K562 (cell line): Measurements from ENCODE around the gene CHRND. TPM values are rescaled to one million over a fixed set of nuclear protein-coding genes. Genes with fewer than 3 reads are reported as not detected.

ENCODE experiments used
- CEBPG ChIP-seq, 3 experiments: fragments of 200-800 bp in 1 of 3; sonication (Bioruptor generic) in 1 of 3; sonication (generic) in 1 of 3; formaldehyde crosslinking in 1 of 3; IDR thresholded peaks in 2 of 3; conservative IDR thresholded peaks in 1 of 3; 2 replicates each; pipeline versions ENCODE4 v1.6.1 to v1.8.0; 2016 to 2022; ENCODE audit warnings: missing compliant biosample characterization in 2 of 3, missing genetic modification characterization in 2 of 3, mild to moderate bottlenecking in 1 of 3, missing genetic modification reagents in 1 of 3
- HDAC2 ChIP-seq: fragments of 450-650 bp; IDR thresholded peaks from 2 replicates; pipeline ENCODE4 v1.6.1; 2016; ENCODE audit warnings: mild to moderate bottlenecking
- MAFK ChIP-seq: IDR thresholded peaks from 2 replicates; pipeline ENCODE4 v1.6.1; 2011; ENCODE audit warnings: low read length, improper control_type of control experiment
- NR2C1 ChIP-seq, 2 experiments: fragments of 450-650 bp; IDR thresholded peaks; 2 replicates each; pipeline ENCODE4 v1.6.1; 2017; ENCODE audit warnings: mild to moderate bottlenecking in 2 of 2, antibody characterized with exemption in 1 of 2, inconsistent platforms in 1 of 2, missing compliant biosample characterization in 1 of 2, missing genetic modification characterization in 1 of 2
- PHB2 ChIP-seq: fragments of 450-650 bp; IDR thresholded peaks from 2 replicates; pipeline ENCODE4 v1.6.1; 2017; ENCODE audit warnings: low read depth
- POLR2AphosphoS5 ChIP-seq: IDR thresholded peaks from 2 replicates; pipeline ENCODE4 v1.6.1; 2011; ENCODE audit warnings: mild to moderate bottlenecking, low read depth, low read length, moderate library complexity; ENCODE audit not compliant: control insufficient read depth, insufficient read depth
- SMARCA5 ChIP-seq: fragments of 450-650 bp; IDR thresholded peaks from 2 replicates; pipeline ENCODE4 v1.6.1; 2016
- SMC3 ChIP-seq: conservative IDR thresholded peaks from 2 replicates; pipeline ENCODE4 v1.6.1; 2011; ENCODE audit warnings: low read depth, low read length, improper control_type of control experiment; ENCODE audit not compliant: insufficient read depth
- TAF7 ChIP-seq: fragments of 450-650 bp; IDR thresholded peaks from 2 replicates; pipeline ENCODE4 v1.6.1; 2016; ENCODE audit warnings: missing genetic modification characterization, missing compliant biosample characterization
- TFAP4 ChIP-seq: sonication (generic); formaldehyde crosslinking; IDR thresholded peaks from 2 replicates; pipeline ENCODE4 v1.8.0; 2022; ENCODE audit warnings: missing genetic modification reagents, mild to moderate bottlenecking, moderate library complexity, borderline replicate concordance
- THAP12 ChIP-seq: fragments of 250-450 bp; sonication (Bioruptor Pico); IDR thresholded peaks from 2 replicates; pipeline ENCODE4 v1.9.0; 2021; ENCODE audit warnings: mild to moderate bottlenecking, inconsistent platforms
- WHSC1 ChIP-seq: IDR thresholded peaks from one replicate; pipeline ENCODE4 v1.6.1; 2012; ENCODE audit warnings: low read length, control low read depth, inconsistent platforms
- ZNF121 ChIP-seq: sonication (generic); formaldehyde crosslinking; conservative IDR thresholded peaks from 2 replicates; pipeline ENCODE4 v1.8.0; 2022; ENCODE audit warnings: missing genetic modification reagents
- ZNF197 ChIP-seq: fragments of 200-800 bp; sonication (Bioruptor generic); IDR thresholded peaks from 2 replicates; pipeline ENCODE4 v1.6.1; 2016; ENCODE audit warnings: low read depth, missing genetic modification characterization, missing compliant biosample characterization
- ZNF277 ChIP-seq: fragments of 250-450 bp; sonication (Bioruptor Pico); IDR thresholded peaks from 2 replicates; pipeline ENCODE4 v1.8.0; 2022; ENCODE audit warnings: inconsistent platforms, mild to moderate bottlenecking, moderate library complexity, borderline replicate concordance
- ZNF354B ChIP-seq: fragments of 250-450 bp; sonication (Bioruptor Pico); IDR thresholded peaks from 2 replicates; pipeline ENCODE4 v1.4.0; 2020
- polyA plus RNA-seq, 8 experiments: library from polyadenylated mRNA; depleted of rRNA in 4 of 8; stranded (reverse) in 5 of 8; unstranded in 3 of 8; fragments of >200 nt; fragmentation: Nextera tagmentation in 2 of 8; fragmentation: Illumina TruSeq in 1 of 8; extraction: Ambion mirVana in 2 of 8; extraction: Trizol in 1 of 8; gene quantifications; 2 replicates each; pipeline versions ENCODE4 v1.2.1 to v1.2.3, GENCODE V29; 2011 to 2014; ENCODE audit warnings: inconsistent platforms in 1 of 8, missing spikeins in 1 of 8
- total RNA-seq, 7 experiments: library from RNA; depleted of rRNA in 6 of 7; stranded (reverse); fragments of >200 nt in 6 of 7; fragmentation: Illumina TruSeq in 2 of 7; extraction: Trizol in 2 of 7; gene quantifications; 2 replicates each; pipeline versions ENCODE4 v1.2.1 to v1.2.3, GENCODE V29; 2011 to 2021; ENCODE audit warnings: low replicate concordance in 1 of 7
- TF ChIP-seq, protein P1 (sequence below), 2 experiments: fragments of 450-650 bp in 1 of 2; sonication (generic) in 1 of 2; formaldehyde crosslinking; conservative IDR thresholded peaks; 2 replicates each; pipeline versions ENCODE4 v1.4.0 to v1.8.1; 2020 to 2022; ENCODE audit warnings: mild to moderate bottlenecking in 1 of 2, missing genetic modification reagents in 1 of 2
- TF ChIP-seq, protein P2 (sequence below): sonication (generic); formaldehyde crosslinking; IDR thresholded peaks from 2 replicates; pipeline ENCODE4 v1.8.1; 2023; ENCODE audit warnings: mild to moderate bottlenecking, missing genetic modification reagents

Gene CHRND
- total and polyA plus RNA-seq, 9 of the 15 experiments (the other 6 are each of a cell fraction or from before 2014, with no cell fraction given): not detected

DNA sequence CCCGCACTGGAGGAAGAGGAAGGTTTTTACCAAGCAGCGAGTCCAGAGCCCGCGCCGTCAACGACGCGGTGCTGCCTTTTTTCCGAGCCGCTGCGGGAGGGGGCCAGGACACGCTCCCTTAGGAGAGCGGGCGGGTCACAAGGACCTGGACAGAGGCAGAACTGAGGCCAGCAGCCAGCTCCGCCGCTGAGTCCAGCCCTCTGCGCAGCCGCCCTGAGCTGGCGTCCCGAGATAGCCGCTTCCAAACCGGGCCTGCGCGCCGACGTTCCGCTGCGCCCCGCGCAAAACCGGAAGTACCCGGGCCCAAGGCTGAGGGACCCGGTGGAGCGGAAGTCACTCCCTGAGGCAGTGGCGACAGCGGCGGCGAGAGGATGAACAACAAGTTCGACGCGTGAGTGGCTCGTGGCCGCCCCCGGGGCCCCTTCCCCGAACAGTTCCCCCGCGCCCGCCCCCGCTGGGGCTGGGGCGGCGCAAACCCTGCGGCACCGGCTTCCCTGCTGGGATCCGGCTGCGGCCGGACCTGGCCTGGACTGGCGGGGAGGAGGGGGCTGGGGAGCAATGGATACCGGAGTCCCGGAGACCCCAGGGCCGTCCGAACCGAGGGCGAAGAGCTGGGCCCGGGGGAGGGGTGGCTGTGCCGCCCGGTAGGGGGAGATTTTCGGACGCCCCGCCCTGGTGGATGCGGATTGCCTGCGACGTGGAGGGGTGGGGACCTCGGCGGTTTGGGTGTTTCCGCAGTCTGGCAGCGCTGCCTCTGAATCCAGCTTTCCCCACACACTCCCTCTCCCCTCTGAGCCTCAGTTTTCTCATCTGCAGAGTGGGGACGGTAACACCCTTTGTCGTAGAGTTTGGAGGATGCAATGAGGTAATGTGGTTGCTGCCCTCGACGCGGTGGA is 24.6 kb downstream of the CHRND start, which contains the start of the genes EIF4E2 and TIGD1 (continued):
- TF ChIP-seq WHSC1: no peak
- 0 out of 2 replicates have a peak, but pooled peaks have one; percentile 35 for TF ChIP-seq NR2C1 (IDR thresholded peaks at IDR 0.05)
- TF ChIP-seq NR2C1 (tag; IDR thresholded peaks at IDR 0.05): peak; percentile 58; the same call in 1 of the 2 replicates
- TF ChIP-seq, protein P1, sequence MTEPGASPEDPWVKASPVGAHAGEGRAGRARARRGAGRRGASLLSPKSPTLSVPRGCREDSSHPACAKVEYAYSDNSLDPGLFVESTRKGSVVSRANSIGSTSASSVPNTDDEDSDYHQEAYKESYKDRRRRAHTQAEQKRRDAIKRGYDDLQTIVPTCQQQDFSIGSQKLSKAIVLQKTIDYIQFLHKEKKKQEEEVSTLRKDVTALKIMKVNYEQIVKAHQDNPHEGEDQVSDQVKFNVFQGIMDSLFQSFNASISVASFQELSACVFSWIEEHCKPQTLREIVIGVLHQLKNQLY (CRISPR knock-in tag; conservative IDR thresholded peaks at IDR 0.05): no peak
- TF ChIP-seq TAF7 (tag): peak; percentile 74; the same call in 1 of the 2 replicates
- peak; percentile 78; the same call in 1 of the 2 replicates for TF ChIP-seq HDAC2
- no peak for TF ChIP-seq CEBPG (CRISPR knock-in tag; IDR thresholded peaks at IDR 0.05)
- TF ChIP-seq CEBPG (tag; conservative IDR thresholded peaks at IDR 0.05 in 1 of 2, IDR thresholded peaks at IDR 0.05 in 1 of 2): no peak
- no peak for TF ChIP-seq SMC3
- no peak for TF ChIP-seq ZNF121 (CRISPR knock-in tag)
- TF ChIP-seq PHB2: no peak
- TF ChIP-seq THAP12 (CRISPR knock-in tag): no peak
- TF ChIP-seq ZNF197 (CRISPR knock-in tag): no peak
- no peak for TF ChIP-seq ZNF354B
- no peak for TF ChIP-seq MAFK
- peak; percentile 71 for TF ChIP-seq POLR2AphosphoS5
- TF ChIP-seq SMARCA5: peak; percentile 91; the same call in 1 of the 2 replicates
- TF ChIP-seq, protein P2, sequence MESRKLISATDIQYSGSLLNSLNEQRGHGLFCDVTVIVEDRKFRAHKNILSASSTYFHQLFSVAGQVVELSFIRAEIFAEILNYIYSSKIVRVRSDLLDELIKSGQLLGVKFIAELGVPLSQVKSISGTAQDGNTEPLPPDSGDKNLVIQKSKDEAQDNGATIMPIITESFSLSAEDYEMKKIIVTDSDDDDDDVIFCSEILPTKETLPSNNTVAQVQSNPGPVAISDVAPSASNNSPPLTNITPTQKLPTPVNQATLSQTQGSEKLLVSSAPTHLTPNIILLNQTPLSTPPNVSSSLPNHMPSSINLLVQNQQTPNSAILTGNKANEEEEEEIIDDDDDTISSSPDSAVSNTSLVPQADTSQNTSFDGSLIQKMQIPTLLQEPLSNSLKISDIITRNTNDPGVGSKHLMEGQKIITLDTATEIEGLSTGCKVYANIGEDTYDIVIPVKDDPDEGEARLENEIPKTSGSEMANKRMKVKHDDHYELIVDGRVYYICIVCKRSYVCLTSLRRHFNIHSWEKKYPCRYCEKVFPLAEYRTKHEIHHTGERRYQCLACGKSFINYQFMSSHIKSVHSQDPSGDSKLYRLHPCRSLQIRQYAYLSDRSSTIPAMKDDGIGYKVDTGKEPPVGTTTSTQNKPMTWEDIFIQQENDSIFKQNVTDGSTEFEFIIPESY (CRISPR knock-in tag): no peak; the same call in 1 of the 2 replicates
- TF ChIP-seq TFAP4 (CRISPR knock-in tag): peak; percentile 65; the same call in 1 of the 2 replicates
- TF ChIP-seq ZNF277 (CRISPR knock-in tag): no peak
